Measurements from ENCODE around the gene SSTR4. TPM values are rescaled to one million over a fixed set of nuclear protein-coding genes. Genes with fewer than 3 reads are reported as not detected.

SSTR4 gene
- polyA plus RNA-seq, 1 donor, result not detected

GRCh38 chr20:23086931-23087411, 51.9 kb downstream of the SSTR4 start:
- DNase-seq, result no peak

- DNase-seq, result no peak
Measured at GRCh38 chr20:23087587-23088251, 52.6 kb downstream of the SSTR4 start.

Other genes with a start within 250 kb of the SSTR4 start
- 4.2 TPM for gene THBD, start 14.4 kb downstream of the SSTR4 start, polyA plus RNA-seq (ENCODE audit: insufficient read length)
- gene CD93, start 51.0 kb downstream of the SSTR4 start, polyA plus RNA-seq (ENCODE audit: insufficient read length), result 37.9 TPM

Data from left kidney (tissue), 2 donors.